Kasumi-1 (cell line): ENCODE results near the gene MYO9B.

Experiments used
- DNase-seq, 2 experiments: peaks; one replicate each; lab custom pipeline; 2025; lab: John Stamatoyannopoulos, UW

Gene MYO9B

DNA sequence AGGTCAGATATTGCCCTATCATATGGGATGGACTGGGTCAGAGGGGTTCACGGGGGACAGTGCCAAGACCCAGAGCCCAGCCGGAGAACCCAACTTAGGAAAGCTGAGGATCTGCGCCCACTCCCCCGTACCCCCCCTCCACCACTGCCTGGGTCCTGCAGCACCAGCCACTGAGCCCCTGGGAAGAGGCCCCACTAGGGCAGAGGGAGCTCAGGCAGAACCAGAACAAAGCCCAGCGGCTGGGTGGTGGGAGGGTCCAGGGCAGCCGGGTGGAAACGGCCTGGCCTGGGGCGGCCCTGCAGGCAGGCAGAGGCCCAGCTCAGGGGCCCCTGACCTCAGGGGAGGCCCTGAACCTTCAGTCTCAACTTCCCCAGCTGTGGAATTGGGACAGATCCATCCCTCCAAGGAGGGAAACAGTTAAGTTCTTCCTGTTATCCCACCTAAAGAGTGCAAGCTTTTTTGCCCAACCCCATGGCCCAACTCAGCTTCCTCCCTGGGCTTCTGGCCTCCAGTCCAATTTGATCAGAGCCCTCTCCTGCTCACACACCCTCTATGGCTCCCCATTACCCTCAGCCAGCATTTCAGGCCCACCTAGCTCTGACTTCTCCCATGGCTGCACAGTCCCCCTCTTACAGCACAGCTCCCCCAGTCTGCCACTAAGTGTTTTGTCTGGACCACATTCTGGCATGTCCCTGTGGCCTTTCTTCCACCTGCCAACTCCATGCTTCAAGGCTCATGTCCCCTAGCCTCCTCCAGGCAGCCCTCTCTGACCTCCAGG lies 167.0 kb downstream of the MYO9B start:
- no peak for DNase-seq

DNA sequence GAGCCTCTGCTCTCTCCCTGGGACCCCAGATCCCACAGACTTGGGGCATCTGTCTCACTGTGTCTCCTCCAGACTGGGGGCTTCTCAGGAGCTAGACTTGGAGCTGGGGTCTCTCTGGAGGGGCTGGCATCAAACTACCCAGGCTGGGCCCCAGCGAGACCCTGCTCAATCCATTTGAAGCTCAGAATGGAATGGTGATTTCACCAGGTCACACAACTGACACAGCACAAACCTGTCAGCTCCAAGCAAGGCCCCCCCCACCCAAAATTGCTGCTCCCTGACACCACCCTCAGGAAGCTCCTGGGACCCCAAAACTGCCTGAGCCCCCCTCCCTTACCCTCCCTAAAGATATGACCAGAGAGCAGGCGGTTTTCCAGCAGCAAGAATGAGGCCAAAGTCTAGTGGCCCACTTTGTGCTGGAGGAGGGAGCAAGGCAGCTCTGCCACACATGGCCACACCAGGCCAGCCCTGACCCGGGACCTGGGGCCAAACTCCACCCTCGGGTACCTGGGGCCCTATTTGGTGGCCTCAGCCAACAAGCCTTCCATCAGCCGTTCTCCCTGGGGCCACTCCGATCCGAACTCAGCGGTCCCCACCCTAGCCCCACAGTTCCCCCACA lies 167.7 kb downstream of the MYO9B start:
- DNase-seq = no peak

DNA sequence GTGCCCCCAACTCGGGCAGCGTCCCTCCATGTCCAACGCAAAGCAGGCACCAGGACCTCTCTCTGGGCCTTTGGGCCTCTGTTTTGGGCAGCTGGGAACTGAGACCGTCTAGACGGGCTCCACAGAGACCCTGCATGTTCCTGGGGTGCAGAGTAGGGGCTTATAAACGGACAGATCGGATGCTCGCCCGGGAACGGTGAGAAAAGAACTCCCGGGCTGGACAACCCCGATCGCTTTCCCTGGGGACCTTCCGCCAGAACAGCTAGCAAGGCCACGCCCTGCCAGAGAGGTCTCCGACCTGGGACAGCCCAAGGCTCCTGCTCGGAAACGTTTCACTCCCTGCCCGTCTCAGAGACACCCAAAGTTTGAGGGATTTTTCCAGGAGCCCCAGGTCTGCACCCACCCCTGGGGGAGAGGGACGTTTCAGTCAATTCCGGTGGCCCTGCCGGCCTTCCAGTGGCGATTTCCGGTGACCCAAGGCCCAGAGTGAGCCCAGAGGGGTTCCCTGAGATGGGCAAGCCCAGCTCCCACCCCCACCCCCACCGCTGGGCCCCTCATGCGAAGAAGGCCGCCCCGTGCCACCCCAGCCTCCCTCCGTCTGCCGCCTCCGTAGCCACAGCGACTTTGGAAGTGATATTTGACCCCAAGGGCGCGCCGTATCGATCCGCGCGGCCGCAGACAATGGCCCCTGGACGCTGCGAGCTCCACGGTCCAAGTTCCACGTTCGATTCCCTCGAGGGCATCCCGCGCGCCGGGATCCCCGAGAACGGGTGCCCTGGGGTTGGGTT lies 168.4 kb downstream of the MYO9B start:
- DNase-seq = no peak

DNA sequence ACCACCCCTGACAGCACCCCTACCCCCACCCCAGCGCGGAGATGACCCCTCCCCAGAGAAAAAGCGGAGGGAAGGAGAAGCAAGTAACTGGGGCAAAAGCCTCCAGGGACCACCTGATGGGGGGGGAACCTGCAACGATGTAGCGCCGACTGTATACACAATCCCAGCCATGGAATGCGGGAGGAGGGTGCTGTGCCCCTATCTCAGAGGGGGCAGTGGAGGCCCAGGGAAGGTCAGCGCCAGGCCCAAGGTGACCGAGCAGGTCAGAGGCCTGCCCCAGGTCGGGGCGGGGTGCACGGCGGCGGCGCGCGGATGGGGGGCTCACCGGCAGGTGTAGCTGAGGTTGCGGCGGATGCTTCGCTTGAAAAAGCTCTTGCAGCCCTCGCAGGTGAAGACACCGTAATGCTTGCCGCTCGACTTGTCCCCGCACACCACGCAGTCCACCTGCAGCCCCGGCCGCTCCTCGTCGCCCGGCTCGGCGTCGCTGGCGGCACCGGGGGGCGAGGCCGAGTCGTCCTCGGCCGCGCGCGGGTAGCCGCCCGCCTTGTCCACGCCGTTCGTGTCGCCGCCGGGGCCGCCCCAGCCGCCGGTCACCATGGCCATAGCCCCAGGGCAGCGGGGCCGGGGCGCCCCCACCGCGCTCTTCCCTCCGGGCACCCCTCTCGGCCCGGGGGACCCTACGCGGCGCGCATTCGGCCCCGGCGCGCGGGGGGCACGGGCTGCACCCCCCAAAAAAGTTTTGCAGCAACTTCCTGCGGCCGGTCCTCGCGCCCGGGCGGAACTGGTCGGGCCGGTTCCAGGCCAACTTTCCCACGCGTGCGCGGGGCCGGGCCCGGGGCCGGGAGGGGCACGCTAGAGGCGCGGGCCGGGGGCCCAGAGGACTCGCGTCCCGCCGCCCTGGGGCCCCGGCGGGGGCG lies 169.3 kb downstream of the MYO9B start:
- no peak for DNase-seq

DNA sequence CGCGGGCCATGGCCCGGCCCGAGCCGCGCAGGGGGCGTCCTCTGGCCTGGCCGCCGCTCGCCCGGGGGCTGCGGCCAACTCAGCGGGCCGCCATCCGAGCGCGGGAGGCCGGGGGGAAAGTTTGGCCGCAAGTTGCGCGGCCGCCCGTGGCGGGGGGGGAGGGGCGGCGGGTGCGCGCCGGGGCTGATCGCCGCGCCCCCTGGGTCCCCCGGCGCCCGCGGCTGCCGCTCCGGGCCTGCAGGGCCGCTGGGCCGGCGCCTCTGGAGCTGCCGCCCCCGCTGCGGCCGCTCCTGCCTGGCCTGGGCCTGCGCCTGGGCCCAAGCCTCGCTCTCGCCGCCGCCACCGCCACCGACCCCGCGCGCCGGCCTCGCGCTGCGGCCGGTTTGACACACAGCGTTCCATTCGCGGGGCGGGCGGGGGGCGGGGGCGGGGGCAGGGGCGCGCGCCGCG lies 170.0 kb downstream of the MYO9B start, which contains the start of gene NR2F6:
TSS of gene NR2F6 (minus strand) at position 385 of the 450 bp plus-strand sequence. CDS start 699 bp downstream, outside the sequence.
- DNase-seq = no peak

DNA sequence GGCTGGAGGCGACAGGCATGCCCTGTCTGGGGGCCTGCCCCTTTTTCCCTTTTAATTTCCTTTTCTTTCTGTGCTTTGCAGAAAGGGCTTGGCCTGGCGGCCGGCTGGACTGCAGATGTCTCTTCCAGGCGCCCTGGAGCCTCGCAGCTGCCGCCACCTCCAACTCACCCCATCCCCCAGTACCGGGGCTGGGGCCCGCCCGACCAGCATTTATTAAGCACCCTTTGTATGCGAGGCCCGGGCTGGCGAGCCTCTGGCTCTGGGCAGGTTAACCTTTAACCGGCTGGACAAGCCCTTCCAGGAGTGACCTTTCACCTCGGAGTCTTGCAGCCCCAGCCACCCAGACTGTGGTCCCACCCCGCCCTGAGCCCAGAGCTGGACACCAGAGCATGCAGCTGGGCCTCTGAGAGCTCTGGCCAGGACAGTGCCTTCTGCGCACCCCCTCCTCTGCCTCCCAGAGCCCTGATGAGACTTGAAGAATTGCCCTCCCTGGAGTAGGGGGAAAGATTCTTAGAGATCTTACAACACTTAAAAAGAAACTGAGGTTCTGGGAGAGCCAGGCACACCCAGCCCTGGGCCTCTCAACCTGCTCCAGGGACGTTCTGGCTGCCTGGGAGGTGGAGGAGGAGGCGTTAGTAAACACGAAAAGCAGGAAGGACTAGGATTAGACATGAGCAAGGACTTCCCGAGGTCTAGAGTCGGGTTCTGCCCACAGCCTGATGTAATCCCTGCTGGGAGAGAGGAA lies 171.3 kb downstream of the MYO9B start:
- peak in 1 of 2 experiments; percentile 54 for DNase-seq

DNA sequence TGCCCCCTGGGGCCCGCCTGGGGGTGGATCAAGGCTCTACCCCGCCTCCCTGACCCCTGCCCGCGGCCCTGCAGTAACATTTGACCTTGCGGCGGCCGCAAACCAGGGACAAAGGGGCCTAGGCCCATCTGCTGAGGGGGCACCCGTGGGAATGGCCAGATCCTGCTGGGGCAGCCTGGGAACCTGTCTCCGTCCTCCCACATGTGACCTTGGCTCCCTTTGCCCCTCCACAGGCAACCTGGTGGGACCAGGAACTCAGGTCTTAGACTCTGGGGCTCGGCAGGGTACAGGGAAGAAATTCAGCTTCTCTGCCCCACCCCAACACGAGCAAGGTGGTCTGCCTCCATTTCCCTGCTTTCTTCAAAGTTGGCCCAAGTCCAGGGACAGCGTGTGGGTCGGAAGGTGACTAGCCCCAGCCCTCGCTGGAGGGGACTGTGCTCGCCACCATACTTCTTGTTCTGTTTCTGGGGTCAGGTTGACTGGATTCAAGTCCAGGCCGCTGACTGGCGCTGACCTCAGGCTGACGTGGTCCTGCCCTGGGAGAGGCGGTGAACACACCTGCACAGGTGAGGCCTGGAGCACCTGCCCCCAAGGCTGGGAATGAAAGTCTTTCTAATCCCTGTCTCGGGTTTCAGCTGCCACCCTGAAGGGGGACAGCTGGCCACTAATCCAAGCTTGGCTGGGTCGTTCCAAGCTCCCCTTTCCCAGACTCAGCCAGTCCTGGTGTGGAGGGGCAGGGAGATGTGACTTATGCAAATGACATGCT lies 172.6 kb downstream of the MYO9B start:
- no peak for DNase-seq

DNA sequence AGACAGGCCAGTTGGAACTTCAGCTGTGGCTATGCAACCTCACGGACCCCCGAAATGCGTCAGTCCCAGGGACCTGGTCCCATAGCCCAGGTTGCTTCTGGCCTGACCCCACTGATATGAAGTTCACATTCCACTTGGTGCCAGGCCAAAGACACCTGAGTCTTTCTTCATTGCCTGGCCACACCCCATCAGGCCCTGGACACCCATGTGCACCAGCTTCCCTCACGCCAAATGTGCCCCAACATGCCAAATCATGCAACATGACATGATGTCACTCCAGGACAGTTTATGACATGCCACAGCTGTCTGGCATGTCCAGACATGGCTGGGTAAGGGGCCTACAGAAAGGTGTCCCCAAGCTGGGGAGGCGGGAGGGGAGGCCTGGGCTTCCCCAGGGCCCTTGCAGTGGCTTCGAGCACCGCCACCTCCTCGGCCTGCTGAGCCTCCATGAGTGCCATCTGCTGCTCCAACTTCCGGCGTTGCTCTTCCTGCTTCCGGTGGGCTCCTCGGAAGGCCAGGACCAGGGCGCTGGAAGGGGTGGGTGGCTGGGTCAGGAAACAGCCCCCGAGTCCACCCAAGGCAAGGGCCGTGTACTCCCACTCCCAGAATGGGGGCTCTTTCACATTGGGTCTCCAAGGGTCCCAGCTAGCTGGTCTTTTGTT lies 174.4 kb downstream of the MYO9B start:
- DNase-seq = no peak

DNA sequence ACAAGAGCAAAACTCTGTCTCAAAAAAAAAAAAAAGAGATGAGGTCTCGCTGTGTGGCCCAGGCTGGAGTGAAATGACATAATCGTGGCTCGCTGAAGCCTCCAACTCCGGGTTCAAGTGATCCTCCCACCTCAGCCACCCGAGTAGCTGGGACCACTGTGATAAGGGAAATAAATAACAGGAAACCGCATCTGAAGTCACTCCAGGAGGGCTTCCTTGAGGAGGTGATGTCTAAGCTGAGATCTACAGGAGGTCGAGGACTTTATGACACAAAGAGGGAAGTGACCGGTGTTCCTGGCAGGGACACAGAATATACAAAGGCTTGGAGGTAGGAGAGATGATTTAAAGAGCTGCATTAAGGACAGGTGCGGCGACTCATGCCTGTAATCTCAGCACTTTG lies 179.1 kb downstream of the MYO9B start:
- DNase-seq = no peak

DNA sequence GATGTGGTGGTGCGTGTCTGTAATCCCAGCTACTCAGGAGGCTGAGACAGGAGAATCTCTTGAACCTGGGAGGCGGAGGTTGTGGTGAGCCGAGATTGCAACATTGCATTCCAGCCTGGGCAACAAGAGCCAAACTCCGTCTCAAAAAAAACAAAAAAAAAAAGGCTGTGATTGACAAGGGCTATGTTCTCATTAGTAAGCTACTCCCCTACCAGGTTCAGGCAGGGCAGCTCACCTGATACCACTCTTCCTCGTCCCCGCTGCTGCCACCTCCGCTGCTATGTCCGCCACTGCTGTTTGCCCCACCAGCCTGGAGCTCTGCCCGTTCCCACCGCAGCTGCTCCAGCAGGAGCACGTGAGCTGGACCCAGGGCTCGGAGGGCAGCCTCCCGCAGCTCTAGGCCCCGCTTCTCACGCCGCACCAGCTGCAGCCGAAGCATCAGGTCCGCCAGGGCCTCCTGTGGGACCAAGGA lies 179.6 kb downstream of the MYO9B start:
- DNase-seq = no peak

DNA sequence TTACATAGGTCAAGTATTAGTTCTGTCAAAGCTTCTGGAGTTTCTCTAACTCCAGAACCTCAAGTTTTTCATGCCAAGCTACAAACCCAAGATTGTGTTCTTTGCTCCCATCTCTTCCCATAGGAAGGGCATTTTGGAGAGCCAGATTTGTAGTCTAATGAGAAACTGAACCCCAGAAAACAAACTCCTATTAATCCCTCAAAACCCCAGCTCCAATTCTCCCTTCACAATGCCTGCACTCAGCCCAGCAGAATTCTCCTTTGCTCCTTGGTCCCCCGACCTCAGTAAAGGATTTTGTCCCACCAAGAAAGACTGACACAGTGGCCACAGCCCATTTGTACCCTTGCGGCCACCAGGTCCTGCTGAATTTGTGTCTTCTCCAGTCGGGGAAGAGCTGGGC lies 180.6 kb downstream of the MYO9B start:
- no peak for DNase-seq

DNA sequence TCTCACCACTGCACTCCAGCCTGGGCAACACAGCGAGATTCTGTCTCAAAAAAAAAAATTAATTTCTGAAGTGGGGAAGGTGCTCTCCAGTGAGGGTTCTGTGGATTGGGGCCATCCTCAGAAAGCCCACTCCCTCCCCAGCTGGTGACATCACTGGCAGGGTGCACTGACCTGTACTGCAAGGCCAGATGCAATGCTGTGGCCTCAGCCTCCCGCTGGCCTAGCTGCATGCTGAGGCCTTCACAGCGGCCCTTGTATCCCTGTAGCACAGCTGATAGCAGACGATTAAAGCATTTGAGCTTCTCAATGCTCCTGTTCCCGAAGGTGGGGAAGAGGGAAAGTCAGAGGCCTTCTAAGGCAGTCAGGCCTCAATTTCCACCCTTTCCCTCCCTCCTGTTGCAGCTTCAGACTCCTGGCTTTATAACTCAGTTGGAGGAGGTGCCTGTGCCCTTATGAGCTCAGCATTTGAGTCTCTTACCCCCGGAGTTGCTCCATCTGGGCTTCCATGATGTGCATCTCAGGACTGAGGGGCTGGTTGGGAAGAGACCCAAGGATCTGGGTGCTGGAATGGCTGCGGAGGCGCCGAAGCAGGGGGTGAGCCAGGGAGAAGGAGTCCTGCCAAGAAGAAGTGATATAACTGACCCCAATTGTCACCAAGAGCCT lies 183.7 kb downstream of the MYO9B start:
- no peak for DNase-seq

DNA sequence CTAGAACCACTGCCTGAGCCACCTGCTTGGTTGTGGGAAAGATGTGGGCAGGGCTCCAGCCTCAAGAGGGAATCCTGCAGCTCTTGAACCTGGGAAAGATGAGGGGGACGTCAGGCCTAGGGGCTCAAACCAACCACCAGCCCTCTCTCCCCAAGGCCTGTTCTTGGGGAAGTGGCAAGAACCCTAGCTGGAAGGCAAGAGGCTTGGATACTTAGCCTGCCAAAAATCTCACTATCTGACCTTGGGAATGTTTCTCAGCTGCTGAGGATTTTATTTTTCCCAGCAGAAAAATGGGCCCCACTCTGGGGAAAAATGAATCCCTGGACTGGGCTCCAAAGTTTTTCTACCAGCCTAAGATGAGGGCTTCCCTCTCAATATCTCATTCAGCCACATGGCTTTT lies 184.4 kb downstream of the MYO9B start:
- no peak for DNase-seq

DNA sequence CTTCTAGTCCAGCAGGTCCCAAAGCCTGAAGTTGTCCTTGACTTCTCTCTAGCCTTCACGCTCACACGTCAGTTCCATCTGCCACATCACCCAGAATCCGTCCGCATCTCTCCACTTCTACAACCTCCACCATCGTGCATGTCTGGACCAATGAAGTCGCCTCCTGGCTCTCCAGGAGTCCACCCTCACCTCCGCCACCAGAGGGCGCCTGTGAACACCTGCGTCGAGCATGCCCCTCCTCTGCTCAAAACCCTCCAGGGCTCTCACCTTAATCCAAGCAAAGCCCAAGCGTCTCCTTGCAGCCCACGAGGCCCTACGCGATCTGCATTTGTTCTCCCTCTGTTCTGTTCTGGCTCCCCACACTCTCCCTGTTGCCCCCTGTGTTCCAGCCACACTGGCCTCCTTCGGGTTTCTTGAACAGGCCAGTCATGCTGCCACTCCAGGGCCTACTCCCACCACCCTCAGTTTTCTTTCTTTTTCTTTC lies 185.3 kb downstream of the MYO9B start:
- DNase-seq = peak; percentile 86 to 94

DNA sequence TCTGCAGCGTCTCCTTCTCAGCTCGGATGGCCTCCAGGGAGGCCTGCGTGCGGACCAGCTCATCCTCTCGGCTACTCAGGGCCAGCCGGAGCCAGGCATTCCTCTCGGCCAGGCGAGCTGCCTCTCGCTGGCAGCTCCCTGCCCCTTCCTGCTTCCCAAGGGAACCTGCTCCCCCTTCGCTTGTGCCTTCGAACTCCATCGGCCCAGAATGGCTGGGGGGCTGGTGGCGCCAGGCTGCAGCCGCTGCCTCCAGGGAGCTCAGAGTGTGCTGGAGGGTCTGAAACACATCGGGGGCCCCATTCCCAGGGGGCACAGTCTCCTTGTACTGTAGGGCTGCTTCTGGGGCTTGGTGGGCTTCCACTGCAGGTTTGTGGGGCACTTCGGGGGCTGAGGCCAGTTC lies 187.0 kb downstream of the MYO9B start:
- no peak for DNase-seq
